Pancreas (tissue), 10 donors: ENCODE results near the gene IDNK. TPM values are rescaled to one million over a fixed set of nuclear protein-coding genes. Genes with fewer than 3 reads are reported as not detected.

Experiments used
- ATAC-seq, 4 donors: fragments of 200-7000 bp; cut with Tn5 transposase; one replicate each; pipeline versions ENCODE4 v1.8.0 to v1.9.1; 2020; ENCODE audit warnings: mild to moderate bottlenecking in 4 of 4, moderate library complexity in 4 of 4
- DNase-seq, 6 donors: peaks; one replicate each; pipeline ENCODE4 v3.0.0-alpha.2; 2020
- FAIRE-seq: peaks from 2 replicates; lab custom pipeline; 2012; peaks lifted over from hg19 to GRCh38; lab: Jason Lieb, UNC
- H3K27ac ChIP-seq, 4 donors: fragments of 200-600 bp; sonication (generic); 1 replicate in 3 of 4; 2 replicates in 1 of 4; pipeline versions ENCODE4 v1.5.0 to v1.8.0; 2020
- H3K27me3 ChIP-seq, 4 donors: fragments of 200-600 bp; one replicate each; pipeline ENCODE4 v1.8.0; 2021
- H3K36me3 ChIP-seq, 3 donors: fragments of 200-600 bp; sonication (generic) in 1 of 3; one replicate each; pipeline versions ENCODE4 v1.5.0 to v1.8.0; 2020 to 2021
- H3K4me1 ChIP-seq, 3 donors: fragments of 200-600 bp; one replicate each; pipeline ENCODE4 v1.8.0; 2021
- H3K4me3 ChIP-seq, 4 donors: fragments of 200-600 bp; sonication (generic) in 2 of 4; one replicate each; pipeline versions ENCODE4 v1.5.0 to v1.8.0; 2020 to 2021
- H3K9me3 ChIP-seq, 4 donors: fragments of 200-600 bp; one replicate each; pipeline ENCODE4 v1.8.0; 2021
- WGBS, 2 donors: extraction: QIAGEN DNeasy Blood & Tissue Kit; methylation state at CpG; one replicate each; pipeline ENCODE4 v1.1.7; 2013; 5-methylcytosine and 5-hydroxymethylcytosine counted together
- intact Hi-C, 3 donors: fragments of 100-400 bp; cut with DNase I; formaldehyde crosslinking; loops; one replicate each; pipeline versions ENCODE4 v1.11.1 to v1.14.2; 2022
- polyA plus RNA-seq, 2 donors: library from polyadenylated mRNA; stranded (reverse); fragments of 200-250 nt; gene quantifications; one replicate each; pipeline ENCODE4 v1.2.3, GENCODE V29; 2013
- total RNA-seq, 6 donors: library from RNA; stranded (reverse); fragmentation: NEBNext Ultra II Directional in 4 of 6; extraction: Animal tissue kit (Norgen Biotek cat#: 25700) in 4 of 6; gene quantifications; one replicate each; pipeline versions ENCODE4 v1.2.1 to v1.2.4, GENCODE V29; 2021 to 2023
- TF ChIP-seq, protein P1 (sequence below), 4 donors: fragments of 200-600 bp; sonication (generic) in 3 of 4; IDR thresholded peaks; one replicate each; pipeline versions ENCODE4 v1.5.0 to v1.8.0; 2021; ENCODE audit warnings: antibody characterized with exemption in 4 of 4
- donor health status: healthy with polysubstance abuse.
- donor health status: DM: no; HTN: no; CAD: no; lungs with moderate emphysema.
- donor health status: DM: no; HTN: no; CAD: no.
- donor health status: control.
- donor health status: control.
- donor health status: Bipolar disorder and iron deficiency.
- donor health status: DM: yes; HTN: yes; CAD: no.
- donor health status: DM: no; HTN: no; CAD: no.
- donor health status: DM: no; HTN: no; CAD: no.
- donor health status: DM: yes; HTN: yes; CAD: no.

The IDNK gene
- total and polyA plus RNA-seq, 8 donors: 3.2 to 11.9 (median 4.5) TPM

DNA sequence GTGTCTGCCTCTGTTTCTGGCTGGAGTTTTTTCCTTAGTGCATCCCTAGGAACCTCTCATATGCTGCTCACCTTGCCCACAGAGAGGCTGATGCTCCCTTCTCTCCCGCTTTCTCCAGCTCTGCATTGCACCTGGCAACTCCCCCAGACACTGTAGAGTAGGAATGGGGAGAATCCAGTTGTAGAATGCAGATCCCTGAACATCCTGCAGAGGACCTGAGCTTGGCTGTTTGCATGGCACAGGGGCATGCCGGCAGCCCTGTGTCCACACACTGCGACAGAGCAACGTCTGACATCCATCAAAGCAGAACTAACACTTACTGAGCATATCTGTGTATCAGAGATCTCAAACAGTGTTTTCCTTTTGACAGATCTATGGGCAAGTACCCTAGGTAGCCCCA is 19.9 kb downstream of the IDNK start:
- ATAC-seq (no peak), FAIRE-seq (no peak)

DNA sequence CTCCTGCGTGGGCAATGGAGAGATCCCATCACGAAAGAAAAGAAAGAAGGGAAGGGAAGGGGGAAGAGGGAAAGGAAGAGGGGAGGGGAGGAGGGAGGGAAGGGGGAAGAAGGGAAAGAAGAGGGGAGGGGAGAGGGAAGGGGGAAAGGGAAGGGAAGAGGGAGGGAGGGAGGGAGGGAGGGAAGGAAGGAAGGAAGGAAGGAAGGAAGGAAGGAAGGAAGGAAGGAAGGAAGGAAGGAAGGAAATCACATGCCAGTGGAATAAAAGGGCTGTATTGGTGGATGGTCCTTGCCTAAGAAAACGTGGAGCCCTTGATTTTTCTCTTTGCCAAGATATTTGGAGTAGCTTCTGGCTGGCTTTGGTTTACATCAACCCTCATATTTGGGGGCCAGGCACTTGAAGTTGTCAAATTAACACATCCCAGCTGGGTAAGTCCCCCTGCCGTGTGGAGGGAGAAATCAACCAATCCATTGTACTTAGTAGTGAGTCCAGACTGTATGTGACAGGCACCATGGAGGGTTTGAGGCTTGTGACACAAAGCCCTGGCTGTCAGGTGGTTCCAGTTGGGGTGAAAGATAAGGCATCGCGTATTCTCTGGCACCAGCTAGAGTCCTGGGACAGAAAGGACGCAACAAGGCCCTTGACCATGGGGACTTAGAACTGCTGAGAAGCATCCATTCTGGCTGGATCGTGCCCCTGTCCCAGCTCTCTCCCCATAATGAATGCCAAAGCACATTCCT is 23.7 kb downstream of the IDNK start:
- TF ChIP-seq, protein P1, sequence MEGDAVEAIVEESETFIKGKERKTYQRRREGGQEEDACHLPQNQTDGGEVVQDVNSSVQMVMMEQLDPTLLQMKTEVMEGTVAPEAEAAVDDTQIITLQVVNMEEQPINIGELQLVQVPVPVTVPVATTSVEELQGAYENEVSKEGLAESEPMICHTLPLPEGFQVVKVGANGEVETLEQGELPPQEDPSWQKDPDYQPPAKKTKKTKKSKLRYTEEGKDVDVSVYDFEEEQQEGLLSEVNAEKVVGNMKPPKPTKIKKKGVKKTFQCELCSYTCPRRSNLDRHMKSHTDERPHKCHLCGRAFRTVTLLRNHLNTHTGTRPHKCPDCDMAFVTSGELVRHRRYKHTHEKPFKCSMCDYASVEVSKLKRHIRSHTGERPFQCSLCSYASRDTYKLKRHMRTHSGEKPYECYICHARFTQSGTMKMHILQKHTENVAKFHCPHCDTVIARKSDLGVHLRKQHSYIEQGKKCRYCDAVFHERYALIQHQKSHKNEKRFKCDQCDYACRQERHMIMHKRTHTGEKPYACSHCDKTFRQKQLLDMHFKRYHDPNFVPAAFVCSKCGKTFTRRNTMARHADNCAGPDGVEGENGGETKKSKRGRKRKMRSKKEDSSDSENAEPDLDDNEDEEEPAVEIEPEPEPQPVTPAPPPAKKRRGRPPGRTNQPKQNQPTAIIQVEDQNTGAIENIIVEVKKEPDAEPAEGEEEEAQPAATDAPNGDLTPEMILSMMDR (IDR thresholded peaks at IDR 0.05): no peak
- Histone ChIP-seq H3K4me3 (no peak overlapping the region), H3K27me3 (no peaks in the 10 kb centered on the region), H3K4me1 (no peaks in the 10 kb centered on the region), H3K36me3 (no peaks in the 10 kb centered on the region), H3K9me3 (no peaks in the 10 kb centered on the region), H3K27ac (no peak overlapping the region)
- intact Hi-C loops: no loop called here
- FAIRE-seq: no peak
- ATAC-seq: no peak
- WGBS, 2 donors: 76 to 86% methylated on average over 8 of the region's 8 CpGs
- no peak for DNase-seq

More for the DNA sequence above, 19.9 kb downstream of the IDNK start:
- 73% methylated on average over 4 of the region's 4 CpGs for WGBS, 2 donors
- intact Hi-C loops: no loop called here
- no peaks in the 10 kb centered on the region for H3K4me1 ChIP-seq
- H3K4me3 ChIP-seq: no peak overlapping the region
- no peaks in the 10 kb centered on the region for H3K36me3 ChIP-seq
- H3K27me3 ChIP-seq: no peaks in the 10 kb centered on the region
- H3K27ac ChIP-seq: no peak overlapping the region
- no peaks in the 10 kb centered on the region for H3K9me3 ChIP-seq
- TF ChIP-seq, protein P1 (IDR thresholded peaks at IDR 0.05): no peak
- DNase-seq: no peak

DNA sequence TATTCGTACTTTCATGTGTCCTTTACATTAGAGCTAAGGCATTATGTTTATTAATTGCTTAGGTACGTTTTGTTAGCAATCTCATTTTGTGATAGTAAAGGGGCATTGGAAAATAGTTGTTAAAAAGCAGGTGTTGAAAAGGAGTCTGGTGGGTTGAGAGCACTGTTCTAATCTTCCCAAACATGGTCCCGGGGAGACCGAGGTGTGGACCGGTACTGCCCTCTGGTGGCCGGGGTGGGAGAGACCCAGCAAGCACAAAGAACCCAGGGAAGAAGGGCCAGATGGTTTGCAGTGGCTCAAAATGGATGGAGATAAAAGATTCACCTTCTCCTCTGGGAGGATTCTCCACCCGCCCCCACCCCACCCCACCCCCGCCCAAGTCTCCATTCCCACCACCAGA is 26.1 kb downstream of the IDNK start:
- no peaks in the 10 kb centered on the region for H3K27me3 ChIP-seq
- intact Hi-C loops: no loop called here
- WGBS, 2 donors: 32 to 35% methylated on average over 8 of the region's 8 CpGs

DNA sequence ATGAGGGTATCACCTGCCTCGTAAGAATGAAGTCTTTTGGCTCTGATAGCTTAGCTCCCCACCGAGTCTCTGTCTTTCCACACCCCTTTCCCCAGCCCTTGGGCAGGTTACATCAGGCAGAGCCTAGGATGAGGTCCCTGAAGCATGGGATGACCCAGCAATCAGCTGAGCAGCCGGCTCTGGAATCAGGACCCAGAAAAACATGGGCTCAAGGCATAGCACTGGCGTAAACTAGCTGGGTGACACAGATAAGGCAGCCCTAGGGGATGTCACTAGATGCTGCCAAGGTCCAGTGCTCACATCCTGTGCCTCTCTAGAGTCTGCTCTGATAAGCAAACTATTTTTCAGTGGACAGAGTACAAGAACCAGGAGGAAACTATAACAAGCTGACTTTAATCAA is 26.6 kb downstream of the IDNK start:
- WGBS, 2 donors: 77 to 79% methylated on average over 4 of the region's 4 CpGs
- Histone ChIP-seq H3K4me1 (no peaks in the 10 kb centered on the region), H3K36me3 (no peaks in the 10 kb centered on the region), H3K27ac (no peak overlapping the region), H3K27me3 (no peaks in the 10 kb centered on the region), H3K4me3 (no peak overlapping the region), H3K9me3 (no peaks in the 10 kb centered on the region)
- DNase-seq (no peak), ATAC-seq (no peak), FAIRE-seq (no peak)
- TF ChIP-seq, protein P1 (IDR thresholded peaks at IDR 0.05): no peak
- intact Hi-C loops: no loop called here

More for the DNA sequence above, 26.1 kb downstream of the IDNK start:
- TF ChIP-seq, protein P1 (IDR thresholded peaks at IDR 0.05): peak; percentile 42 to 63 (median 56)
- ATAC-seq (peak; percentile 78 to 98 (median 92)), FAIRE-seq (no peak), DNase-seq (peak; percentile 46 to 88 (median 70))
- no peak overlapping the region for H3K4me3 ChIP-seq
- no peaks in the 10 kb centered on the region for H3K4me1 ChIP-seq
- H3K9me3 ChIP-seq: no peaks in the 10 kb centered on the region
- no peaks in the 10 kb centered on the region for H3K36me3 ChIP-seq
- H3K27ac ChIP-seq: no peak overlapping the region

DNA sequence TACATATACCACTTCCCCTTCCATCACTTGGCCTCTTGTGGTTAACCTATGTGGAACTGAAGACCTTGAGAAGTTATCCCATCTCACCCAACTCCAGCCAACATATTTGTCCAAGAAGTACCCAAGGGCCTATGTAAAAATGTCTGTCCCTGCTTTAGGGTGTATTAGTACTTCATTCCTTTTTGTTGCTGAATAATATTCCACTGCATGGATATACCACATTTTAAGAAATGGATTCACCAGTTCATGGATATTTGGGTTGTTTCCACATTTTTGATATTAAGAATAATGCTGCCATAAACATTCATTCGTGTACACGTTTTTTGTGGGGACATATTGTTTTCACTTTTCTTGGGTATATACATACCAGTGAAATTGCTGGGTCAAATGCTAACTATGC is 28.6 kb downstream of the IDNK start:
- intact Hi-C loops: no loop called here
- Histone ChIP-seq H3K4me1 (no peaks in the 10 kb centered on the region), H3K27ac (no peak overlapping the region), H3K9me3 (no peaks in the 10 kb centered on the region), H3K4me3 (no peak overlapping the region), H3K27me3 (no peaks in the 10 kb centered on the region), H3K36me3 (peaks cover 0 to 3% (median 0%) of the 10 kb centered on the region in 3 donors)
- 87 to 97% methylated on average over 2 of the region's 2 CpGs for WGBS, 2 donors
- FAIRE-seq: no peak
- no peak for ATAC-seq
- TF ChIP-seq, protein P1 (IDR thresholded peaks at IDR 0.05): no peak
- DNase-seq: no peak
